Measurements from ENCODE around the gene SMIM28. TPM values are rescaled to one million over a fixed set of nuclear protein-coding genes. Genes with fewer than 3 reads are reported as not detected.

Gene SMIM28
- total RNA-seq, 1 experiment from 2014 or later: not detected

GRCh38 chr6:138404666-138405337 is 27.1 kb downstream of the SMIM28 start:
- CTCF ChIA-PET: interaction anchor here (0.6 to 2.0 kb wide), 6 partner anchors 9 to 289 kb away, joined by 3 to 11 read pairs (median 4); no protein-coding TSS in a partner anchor
- no peaks in the 10 kb centered on the region for H3K9me3 Mint-ChIP-seq (ENCODE audit: unreplicated experiment)
- TF ChIP-seq CTCF (IDR thresholded peaks at IDR 0.05; ENCODE audit: insufficient read depth in 1 of 2, low read depth in 1 of 2, low read length in 1 of 2, severe bottlenecking in 1 of 2, unreplicated experiment in 1 of 2): no peak
- POLR2A ChIA-PET: interaction anchor here (0.5 to 1.1 kb wide), 2 partner anchors 137 to 156 kb away, joined by 3 read pairs; no protein-coding TSS in a partner anchor
- no peaks in the 10 kb centered on the region for H3K27me3 Mint-ChIP-seq (ENCODE audit: insufficient read depth, unreplicated experiment)
- DNase-seq: peak in 1 of 2 experiments; percentile 27
- H3K4me3 ChIP-seq (ENCODE audit: low read depth, low read length): peak overlapping the region; percentile 80
- H3K36me3 ChIP-seq (ENCODE audit: control insufficient read depth, insufficient read depth, low read length): peaks cover 11% of the 10 kb centered on the region
- no peaks in the 10 kb centered on the region for H3K27me3 ChIP-seq (replicated peaks; ENCODE audit: control insufficient read depth, insufficient read depth, low read length)
- intact Hi-C loops (cut with micrococcal nuclease; ENCODE audit: unreplicated experiment): loop anchor here (1.0 to 5.0 kb wide), 5 partner anchors 22 to 398 kb away; partner anchors contain the start of gene ARFGEF3
- BruUV-seq (replicated peaks): no TSS peak
- peaks cover 6% of the 10 kb centered on the region for H3K4me1 Mint-ChIP-seq (ENCODE audit: low read depth, unreplicated experiment)
- H3K27ac Mint-ChIP-seq (ENCODE audit: unreplicated experiment): peak overlapping the region; percentile 81
- peaks cover 11% of the 10 kb centered on the region; the same call in 1 of the 2 replicates for H3K4me1 ChIP-seq
- H3K4me3 Mint-ChIP-seq (ENCODE audit: unreplicated experiment): peak overlapping the region; percentile 81
- H3K36me3 Mint-ChIP-seq (ENCODE audit: insufficient read depth, unreplicated experiment): peaks cover 39% of the 10 kb centered on the region
- no peaks in the 10 kb centered on the region for H3K9me3 ChIP-seq

- peaks cover 11% of the 10 kb centered on the region; the same call in 1 of the 2 replicates for H3K4me1 ChIP-seq
- no peak for TF ChIP-seq CTCF (IDR thresholded peaks at IDR 0.05; ENCODE audit: insufficient read depth in 1 of 2, low read depth in 1 of 2, low read length in 1 of 2, severe bottlenecking in 1 of 2, unreplicated experiment in 1 of 2)
- DNase-seq: no peak
- peak overlapping the region; percentile 43 for H3K4me3 Mint-ChIP-seq (ENCODE audit: unreplicated experiment)
- no peaks in the 10 kb centered on the region for H3K9me3 ChIP-seq
- BruUV-seq (replicated peaks): TSS peak; percentile 33
- ChIA-PET POLR2A (no interaction called here), CTCF (interaction anchor here (0.6 to 0.9 kb wide), 2 partner anchors 87 to 167 kb away, joined by 3 read pairs; no protein-coding TSS in a partner anchor)
- H3K27me3 ChIP-seq (replicated peaks; ENCODE audit: control insufficient read depth, insufficient read depth, low read length): no peaks in the 10 kb centered on the region
- H3K4me3 ChIP-seq (ENCODE audit: low read depth, low read length): no peak overlapping the region
- H3K4me1 Mint-ChIP-seq (ENCODE audit: low read depth, unreplicated experiment): peaks cover 8% of the 10 kb centered on the region
- H3K27ac Mint-ChIP-seq (ENCODE audit: unreplicated experiment): no peak overlapping the region
- no peaks in the 10 kb centered on the region for H3K27me3 Mint-ChIP-seq (ENCODE audit: insufficient read depth, unreplicated experiment)
- H3K36me3 ChIP-seq (ENCODE audit: control insufficient read depth, insufficient read depth, low read length): peaks cover 11% of the 10 kb centered on the region
- peaks cover 44% of the 10 kb centered on the region for H3K36me3 Mint-ChIP-seq (ENCODE audit: insufficient read depth, unreplicated experiment)
- intact Hi-C loops (cut with micrococcal nuclease; ENCODE audit: unreplicated experiment): no loop called here
- no peaks in the 10 kb centered on the region for H3K9me3 Mint-ChIP-seq (ENCODE audit: unreplicated experiment)
Measured at GRCh38 chr6:138405816-138406413, 28.2 kb downstream of the SMIM28 start.

- no peaks in the 10 kb centered on the region for H3K9me3 Mint-ChIP-seq (ENCODE audit: unreplicated experiment)
- peak overlapping the region; percentile 43 for H3K4me3 Mint-ChIP-seq (ENCODE audit: unreplicated experiment)
- no peaks in the 10 kb centered on the region for H3K27me3 Mint-ChIP-seq (ENCODE audit: insufficient read depth, unreplicated experiment)
- BruUV-seq (replicated peaks): no TSS peak
- no peak for TF ChIP-seq CTCF (IDR thresholded peaks at IDR 0.05; ENCODE audit: insufficient read depth in 1 of 2, low read depth in 1 of 2, low read length in 1 of 2, severe bottlenecking in 1 of 2, unreplicated experiment in 1 of 2)
- no peak overlapping the region for H3K27ac Mint-ChIP-seq (ENCODE audit: unreplicated experiment)
- H3K9me3 ChIP-seq: no peaks in the 10 kb centered on the region
- H3K27me3 ChIP-seq (replicated peaks; ENCODE audit: control insufficient read depth, insufficient read depth, low read length): no peaks in the 10 kb centered on the region
- intact Hi-C loops (cut with micrococcal nuclease; ENCODE audit: unreplicated experiment): no loop called here
- peaks cover 48% of the 10 kb centered on the region for H3K36me3 Mint-ChIP-seq (ENCODE audit: insufficient read depth, unreplicated experiment)
- peaks cover 11% of the 10 kb centered on the region for H3K36me3 ChIP-seq (ENCODE audit: control insufficient read depth, insufficient read depth, low read length)
- H3K4me3 ChIP-seq (ENCODE audit: low read depth, low read length): no peak overlapping the region
- POLR2A ChIA-PET: no interaction called here
- peaks cover 12% of the 10 kb centered on the region for H3K4me1 Mint-ChIP-seq (ENCODE audit: low read depth, unreplicated experiment)
- no peak for DNase-seq
- CTCF ChIA-PET: interaction anchor here (0.6 kb wide), 1 partner anchor 88 kb away, joined by 3 read pairs; no protein-coding TSS in a partner anchor
- H3K4me1 ChIP-seq: peaks cover 11% of the 10 kb centered on the region; the same call in 1 of the 2 replicates
Measured at GRCh38 chr6:138406443-138406842, 28.7 kb downstream of the SMIM28 start.
